ENCODE measurements around the gene MUC2.

Gene MUC2

DNA sequence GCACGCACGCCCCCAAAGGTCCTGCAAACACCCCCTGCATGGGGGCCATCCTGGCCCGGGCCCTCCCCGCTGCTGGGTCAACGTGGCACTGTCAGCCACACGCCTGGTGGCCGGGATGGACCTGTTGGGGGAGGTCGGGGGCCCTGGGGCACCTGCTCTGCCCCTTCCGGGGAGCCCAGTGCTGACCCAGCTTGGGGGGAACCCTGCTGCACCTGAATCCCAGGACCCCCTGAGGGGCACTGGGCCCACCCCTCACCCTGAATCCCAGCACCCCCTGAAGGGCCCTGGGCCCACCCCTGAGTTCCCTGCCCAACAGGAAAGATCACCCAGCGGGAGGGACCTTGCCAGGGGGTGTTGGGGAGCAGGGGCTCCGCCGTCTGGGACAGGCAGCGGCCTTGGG is 37.7 kb upstream of the MUC2 start:
- DNase-seq: no peak

DNA sequence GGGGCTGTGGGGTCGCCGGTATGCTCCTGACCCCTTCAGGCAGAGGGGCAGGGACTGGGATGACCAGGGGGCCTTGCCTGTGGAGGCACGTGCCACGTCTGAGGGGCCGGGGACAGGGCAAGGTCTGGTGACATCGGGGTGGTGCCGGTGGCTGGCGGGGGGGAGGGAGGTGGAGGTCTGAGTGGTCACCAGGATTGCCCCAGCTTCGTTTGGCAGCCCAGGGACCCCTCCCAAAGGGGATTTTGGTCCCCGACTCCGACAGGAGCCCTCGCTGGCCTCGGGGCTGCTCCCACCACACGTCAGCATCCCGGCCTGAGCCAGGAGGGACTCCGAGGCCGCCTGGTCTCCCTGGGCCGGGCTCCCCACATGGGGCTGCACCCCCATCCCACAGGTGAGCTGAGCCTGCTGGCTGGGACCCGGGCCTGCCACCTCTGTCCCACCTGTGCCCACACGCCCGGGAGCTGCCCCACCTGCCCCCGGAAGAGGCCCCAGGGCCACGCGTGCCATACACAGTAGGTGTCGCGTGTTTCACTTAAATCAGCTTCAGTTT is 37.1 kb upstream of the MUC2 start:
- no peak for DNase-seq

GRCh38 chr11:1038361-1038760 is 36.3 kb upstream of the MUC2 start:
- no peak for DNase-seq

GRCh38 chr11:1038921-1039320 is 35.8 kb upstream of the MUC2 start:
- no peak for DNase-seq

- no peak for DNase-seq
Measured at GRCh38 chr11:1039481-1040427, 34.9 kb upstream of the MUC2 start.

GRCh38 chr11:1040428-1041148 is 34.1 kb upstream of the MUC2 start:
- no peak for DNase-seq

DNA sequence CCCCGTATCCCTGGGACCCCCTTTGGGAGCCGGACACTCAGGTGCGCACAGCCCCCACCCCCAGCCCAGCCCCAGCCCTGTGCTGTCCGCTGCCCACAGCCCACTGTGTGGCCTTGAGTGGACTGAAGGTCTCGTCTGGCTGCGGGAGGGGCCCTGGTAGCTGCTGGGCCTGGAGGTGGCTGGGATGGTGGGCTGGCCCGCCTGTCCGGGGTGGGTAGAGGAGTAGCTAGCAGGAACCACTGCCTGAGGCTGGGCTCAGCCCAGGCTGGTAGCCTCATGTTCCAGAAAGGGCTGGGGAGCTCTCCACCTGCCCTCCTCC is 33.6 kb upstream of the MUC2 start:
- DNase-seq: no peak

DNA sequence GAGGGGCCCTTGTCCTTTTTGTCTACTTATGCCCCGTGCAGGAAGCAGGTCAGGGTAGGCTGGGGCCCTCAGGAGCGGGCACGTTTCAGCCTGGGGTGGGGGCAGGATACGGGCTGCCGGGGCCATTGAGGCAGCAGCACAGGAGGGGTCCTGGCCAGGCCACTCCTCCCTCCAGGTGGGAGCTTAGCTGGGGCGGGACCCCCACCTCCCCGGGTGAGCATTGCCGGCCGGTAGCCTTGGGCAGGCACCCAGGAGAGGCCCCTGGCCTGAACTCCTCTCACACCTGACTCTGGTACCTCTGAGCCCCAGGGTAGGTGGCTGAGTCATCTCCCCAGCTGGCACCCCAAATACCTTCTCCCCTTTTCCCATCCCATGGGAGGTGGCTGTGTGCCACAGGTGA is 33.2 kb upstream of the MUC2 start:
- no peak for DNase-seq

GRCh38 chr11:1041936-1042608 is 32.6 kb upstream of the MUC2 start:
- DNase-seq: no peak

- no peak for DNase-seq
Measured at GRCh38 chr11:1042626-1043562, 31.8 kb upstream of the MUC2 start.

DNA sequence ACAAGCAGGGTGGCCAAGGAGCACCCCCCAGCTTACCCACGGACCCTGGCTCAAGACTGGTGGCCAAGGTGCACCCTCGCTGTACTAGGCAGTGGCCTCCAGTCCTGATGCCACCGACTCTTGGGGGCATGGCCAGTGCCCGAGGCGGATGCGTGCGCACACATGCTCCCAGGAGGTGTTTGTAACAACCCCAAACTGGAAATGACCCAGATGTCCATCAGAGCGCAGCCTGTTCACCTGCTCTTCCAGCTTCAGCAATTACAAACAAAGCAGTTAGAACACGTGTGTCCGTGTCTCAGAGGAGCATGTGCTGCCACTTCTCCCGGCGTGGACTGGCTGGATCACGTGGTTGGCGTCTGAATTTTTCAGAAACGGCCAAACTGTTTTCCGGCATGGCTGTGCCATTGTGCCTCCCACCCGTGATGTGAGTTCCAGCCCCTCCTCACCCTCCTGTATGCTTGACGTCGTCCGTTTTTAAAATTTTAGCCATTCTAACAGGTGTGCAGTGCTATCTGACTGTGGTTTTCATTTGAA is 31.0 kb upstream of the MUC2 start:
- peak; percentile 25 for DNase-seq

- no peak for DNase-seq
Measured at GRCh38 chr11:1044160-1044559, 30.5 kb upstream of the MUC2 start.

GRCh38 chr11:1047595-1048156 is 27.0 kb upstream of the MUC2 start:
- DNase-seq: no peak

DNA sequence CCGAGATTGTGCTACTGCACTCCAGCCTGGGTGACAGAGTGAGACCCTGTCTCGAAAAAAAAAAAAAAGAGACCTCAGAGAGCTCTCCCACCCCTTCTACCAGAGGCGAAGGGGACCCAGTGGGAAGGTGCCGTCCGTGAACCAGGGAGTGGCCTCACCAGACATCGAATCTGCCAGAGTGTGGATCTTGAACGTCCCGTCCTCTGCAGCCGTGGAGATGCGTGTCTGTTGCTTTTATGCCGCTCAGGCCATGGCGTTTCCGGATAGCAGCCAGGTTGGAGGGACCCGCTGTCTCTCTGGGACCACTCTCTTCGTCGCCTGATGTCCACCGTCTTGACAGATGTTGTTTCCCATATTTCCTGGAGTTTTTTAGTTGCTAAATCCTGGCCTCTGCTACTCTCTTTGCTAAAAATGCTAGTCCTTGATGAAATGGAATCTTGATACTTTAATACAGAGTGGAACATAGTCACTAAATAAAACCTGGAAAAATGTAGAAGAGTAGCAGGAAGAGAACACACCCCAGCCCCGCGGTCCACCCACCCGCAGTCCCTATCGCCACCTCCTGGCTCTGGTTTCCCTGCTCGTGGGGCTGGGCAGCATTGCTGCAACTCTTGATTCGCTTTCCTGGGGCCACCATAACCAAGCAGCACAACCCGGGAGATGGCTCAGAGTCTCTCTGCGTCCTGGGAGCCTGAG is 26.2 kb upstream of the MUC2 start:
- no peak for DNase-seq

GRCh38 chr11:1049071-1049405 is 25.6 kb upstream of the MUC2 start:
- DNase-seq: no peak

DNA sequence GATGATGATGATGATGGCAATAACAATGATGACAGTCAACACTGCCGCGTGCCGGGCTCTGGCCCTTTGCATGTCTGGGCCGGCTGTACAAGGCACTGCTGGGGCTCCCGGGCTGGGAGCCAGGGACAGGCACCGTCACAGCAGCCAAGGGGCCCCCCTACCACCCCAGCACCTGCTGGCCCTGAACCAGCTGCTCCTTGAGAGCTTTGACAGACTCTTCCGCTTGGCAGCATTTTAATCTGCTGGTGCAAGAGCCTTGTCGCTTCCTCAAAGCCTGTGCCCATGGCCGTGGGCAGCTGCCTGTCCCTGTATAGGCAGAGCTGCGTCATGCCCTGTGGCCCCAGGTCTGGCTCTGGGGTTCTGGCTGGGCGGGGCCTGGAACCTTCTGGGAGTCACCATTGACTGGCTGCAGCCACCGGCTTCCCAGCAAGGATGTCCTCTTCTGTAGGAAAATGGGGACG is 25.2 kb upstream of the MUC2 start:
- no peak for DNase-seq

DNA sequence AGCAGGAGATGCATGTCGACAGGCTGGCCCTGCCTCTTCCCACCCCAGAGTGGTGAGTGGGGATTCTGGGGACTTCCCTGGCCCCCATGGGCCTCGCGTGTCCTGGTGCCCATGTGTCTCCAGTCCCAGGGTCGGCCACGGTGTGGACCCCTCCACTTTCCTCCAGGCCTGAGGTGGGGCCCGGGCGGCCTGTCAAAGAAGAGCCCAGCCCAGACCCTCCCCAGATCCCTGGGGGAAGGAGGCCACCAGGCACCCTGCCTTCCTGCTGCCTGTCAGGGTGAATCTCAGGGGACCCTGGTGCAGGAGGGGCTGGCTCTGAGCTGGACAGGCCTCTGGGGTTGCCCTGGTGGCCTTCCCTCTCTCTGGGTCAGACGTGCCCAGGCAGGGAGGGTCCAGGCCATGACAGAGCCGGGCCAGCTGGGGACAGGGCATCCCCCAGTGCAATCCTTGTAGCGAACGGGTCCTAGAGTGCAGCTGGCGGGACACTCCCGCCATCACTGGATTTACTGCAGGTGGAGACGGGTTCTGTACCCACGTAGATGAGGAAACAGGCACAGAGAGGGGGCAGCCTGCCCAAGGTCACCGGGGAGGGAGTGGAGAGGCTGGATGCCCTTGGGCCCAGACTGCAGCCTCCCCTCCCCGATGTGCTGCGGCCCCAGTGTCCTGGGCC is 24.6 kb upstream of the MUC2 start:
- no peak for DNase-seq

DNA sequence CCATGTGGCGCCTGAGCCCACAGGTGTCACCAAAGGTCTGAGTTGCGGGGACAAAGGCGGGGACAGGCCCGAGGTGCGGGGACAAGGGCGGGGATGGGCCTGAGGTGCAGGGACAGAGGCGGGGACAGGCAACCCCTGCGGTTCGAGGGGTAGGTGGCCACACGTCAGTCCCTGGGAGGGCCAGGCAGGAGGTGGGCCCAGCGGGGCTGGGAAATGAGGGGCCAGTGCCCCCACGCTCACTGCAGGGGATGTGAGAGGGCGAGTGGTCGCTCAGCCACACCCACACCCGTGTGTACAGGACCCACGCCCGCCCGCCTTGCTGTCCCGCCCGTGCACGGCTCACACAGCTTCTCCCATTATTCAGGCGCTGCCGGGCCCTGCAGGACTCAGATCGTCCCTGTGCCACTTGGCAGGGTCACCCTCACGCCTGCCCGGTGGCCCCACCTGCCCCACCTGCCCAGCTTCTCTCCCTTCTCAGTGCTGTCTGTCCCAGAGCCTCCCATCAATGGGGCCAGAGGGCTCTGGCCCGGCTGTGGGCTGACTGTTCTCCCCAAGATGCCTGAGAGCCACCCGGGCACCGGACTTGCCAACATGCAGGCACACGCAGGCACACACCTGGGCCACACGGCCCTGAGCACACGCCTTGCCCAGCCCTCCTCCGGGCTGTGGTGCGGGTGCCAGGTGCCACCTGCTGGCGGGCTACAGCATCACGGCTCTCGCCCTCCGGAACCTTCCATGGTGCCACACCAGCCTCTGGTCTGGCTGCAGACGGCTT is 23.9 kb upstream of the MUC2 start:
- peak; percentile 82 for DNase-seq

- DNase-seq: no peak
Measured at GRCh38 chr11:1051356-1052132, 23.1 kb upstream of the MUC2 start.

All from NCI-H526 treated with DMSO at 0.1 percent for 48 hours (cell line).